ENCODE measurements around the gene CHRNA1. TPM values are rescaled to one million over a fixed set of nuclear protein-coding genes. Genes with fewer than 3 reads are reported as not detected.

Gene CHRNA1
- total RNA-seq, 2 donors from 2014 or later, result 0.41 TPM; not detected in 1

- no peak for TF ChIP-seq CTCF (IDR thresholded peaks at IDR 0.05)
- no peak overlapping the region for H3K27ac ChIP-seq
- no peaks in the 10 kb centered on the region for H3K36me3 ChIP-seq
- no peaks in the 10 kb centered on the region for H3K9me3 ChIP-seq
- H3K4me1 ChIP-seq (ENCODE audit: control insufficient read depth in 1 of 2, low read depth in 2 of 2), result no peaks in the 10 kb centered on the region
- ATAC-seq (ENCODE audit: insufficient number of reproducible peaks, low FRiP score, low read depth), result no peak
- no peaks in the 10 kb centered on the region for H3K27me3 ChIP-seq (replicated peaks; ENCODE audit: insufficient read depth)
- DNase-seq (ENCODE audit: low spot score), result no peak
- no peak overlapping the region for H3K4me3 ChIP-seq
Observed at GRCh38 chr2:174800436-174801205, 36.3 kb upstream of the CHRNA1 start.

GRCh38 chr2:174798801-174799200 is 34.5 kb upstream of the CHRNA1 start:
- TF ChIP-seq CTCF (IDR thresholded peaks at IDR 0.05), result no peak
- ATAC-seq (ENCODE audit: insufficient number of reproducible peaks, low FRiP score, low read depth) (no peak), DNase-seq (ENCODE audit: low spot score) (no peak)
- Histone ChIP-seq H3K4me1 (ENCODE audit: control insufficient read depth in 1 of 2, low read depth in 2 of 2) (no peaks in the 10 kb centered on the region), H3K4me3 (no peak overlapping the region), H3K36me3 (no peaks in the 10 kb centered on the region), H3K9me3 (no peaks in the 10 kb centered on the region), H3K27me3 (replicated peaks; ENCODE audit: insufficient read depth) (no peaks in the 10 kb centered on the region), H3K27ac (no peak overlapping the region)

- no peak for TF ChIP-seq CTCF (IDR thresholded peaks at IDR 0.05)
- H3K27ac ChIP-seq, result no peak overlapping the region
- ATAC-seq (ENCODE audit: insufficient number of reproducible peaks, low FRiP score, low read depth), result no peak
- no peaks in the 10 kb centered on the region for H3K27me3 ChIP-seq (replicated peaks; ENCODE audit: insufficient read depth)
- no peaks in the 10 kb centered on the region for H3K36me3 ChIP-seq
- H3K4me3 ChIP-seq, result no peak overlapping the region
- no peak for DNase-seq (ENCODE audit: low spot score)
- H3K9me3 ChIP-seq, result no peaks in the 10 kb centered on the region
- H3K4me1 ChIP-seq (ENCODE audit: control insufficient read depth in 1 of 2, low read depth in 2 of 2), result no peaks in the 10 kb centered on the region
Observed at GRCh38 chr2:174797781-174798276, 33.6 kb upstream of the CHRNA1 start.

- Histone ChIP-seq H3K27me3 (replicated peaks; ENCODE audit: insufficient read depth) (no peaks in the 10 kb centered on the region), H3K4me3 (no peak overlapping the region), H3K4me1 (ENCODE audit: control insufficient read depth in 1 of 2, low read depth in 2 of 2) (no peaks in the 10 kb centered on the region), H3K36me3 (no peaks in the 10 kb centered on the region), H3K9me3 (no peaks in the 10 kb centered on the region), H3K27ac (no peak overlapping the region)
- no peak for DNase-seq (ENCODE audit: low spot score)
- no peak for TF ChIP-seq CTCF (IDR thresholded peaks at IDR 0.05)
- no peak for ATAC-seq (ENCODE audit: insufficient number of reproducible peaks, low FRiP score, low read depth)
Observed at GRCh38 chr2:174796319-174796771, 32.1 kb upstream of the CHRNA1 start.

GRCh38 chr2:174794851-174795374 is 30.6 kb upstream of the CHRNA1 start:
- no peaks in the 10 kb centered on the region for H3K9me3 ChIP-seq
- H3K4me3 ChIP-seq, result no peak overlapping the region
- DNase-seq (ENCODE audit: low spot score) (no peak), ATAC-seq (ENCODE audit: insufficient number of reproducible peaks, low FRiP score, low read depth) (no peak)
- H3K27ac ChIP-seq, result no peak overlapping the region
- TF ChIP-seq CTCF (IDR thresholded peaks at IDR 0.05), result no peak
- H3K4me1 ChIP-seq (ENCODE audit: control insufficient read depth in 1 of 2, low read depth in 2 of 2), result no peaks in the 10 kb centered on the region
- no peaks in the 10 kb centered on the region for H3K27me3 ChIP-seq (replicated peaks; ENCODE audit: insufficient read depth)
- no peaks in the 10 kb centered on the region for H3K36me3 ChIP-seq

Measured in thoracic aorta (tissue), 2 donors.